ENCODE results near the gene SMARCA1.

DNA sequence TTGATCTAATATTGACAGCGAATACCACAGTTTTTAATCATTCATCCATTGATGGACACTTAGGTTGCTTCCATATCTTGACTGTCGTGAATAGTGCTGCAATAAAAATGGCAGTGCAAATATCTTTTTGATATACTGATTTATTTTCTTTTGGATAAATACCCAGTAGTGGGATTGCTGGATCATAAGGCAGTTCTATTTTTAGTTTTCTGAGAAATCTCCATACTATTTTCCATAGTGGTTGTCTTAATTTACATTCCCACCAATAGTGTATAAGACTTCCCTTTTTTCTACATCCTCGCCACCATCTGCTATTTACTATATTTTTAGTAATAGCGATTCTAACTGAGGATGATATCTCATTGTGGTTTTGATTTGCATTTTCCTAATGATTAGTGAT lies 100.1 kb downstream of the SMARCA1 start:
- TF ChIP-seq CTCF (IDR thresholded peaks at IDR 0.05) (no peak), POLR2A (IDR thresholded peaks at IDR 0.05) (no peak)

Measured in uterus (tissue), 2 donors.